Common myeloid progenitor, CD34-positive (primary cell): ENCODE results near the gene PTPRM.

Experiments used
- CTCF ChIA-PET: fragments of 350-600 bp; sonication (Branson Sonifier 250); formaldehyde crosslinking; loops from one replicate; lab custom pipeline; 2021; ENCODE audit warnings: antibody characterized with exemption; lab: Charles Lee
- POLR2A ChIA-PET: fragments of 350-600 bp; sonication (Branson Sonifier 250); formaldehyde crosslinking; loops from one replicate; lab custom pipeline; 2021; ENCODE audit warnings: antibody characterized with exemption; lab: Charles Lee
- DNase-seq, 3 donors: peaks; one replicate each; pipeline versions ENCODE4 v3.0.0 to v3.0.0-alpha.2; 2013
- H3K27ac ChIP-seq, 2 experiments: 1 replicate in 1 of 2; 2 replicates in 1 of 2; pipeline ENCODE4 v1.7.0; 2013; ENCODE audit warnings: inconsistent platforms in 2 of 2, low read length in 2 of 2, mild to moderate bottlenecking in 2 of 2, low read depth in 1 of 2, moderate library complexity in 1 of 2; ENCODE audit not compliant: severe bottlenecking in 2 of 2, insufficient read depth in 1 of 2, poor library complexity in 1 of 2
- H3K27me3 ChIP-seq, 5 experiments: replicated peaks in 2 of 5; 1 replicate in 3 of 5; 2 replicates in 2 of 5; pipeline versions ENCODE4 v1.6.1 to v1.7.0; 2013; ENCODE audit warnings: low read length in 4 of 5, mild to moderate bottlenecking in 2 of 5, moderate library complexity in 2 of 5, inconsistent platforms in 1 of 5; ENCODE audit not compliant: insufficient read depth in 5 of 5, control insufficient read depth in 4 of 5
- H3K36me3 ChIP-seq, 4 experiments: 1 replicate in 2 of 4; 2 replicates in 2 of 4; pipeline versions ENCODE4 v1.6.1 to v1.7.0; 2013; ENCODE audit warnings: low read length in 3 of 4, control low read depth in 1 of 4, mild to moderate bottlenecking in 1 of 4; ENCODE audit not compliant: control insufficient read depth in 4 of 4, insufficient read depth in 4 of 4
- H3K4me1 ChIP-seq, 4 experiments: 1 replicate in 3 of 4; 2 replicates in 1 of 4; pipeline versions ENCODE4 v1.6.1 to v1.7.1; 2013; ENCODE audit warnings: low read length in 3 of 4, mild to moderate bottlenecking in 3 of 4, control low read depth in 1 of 4, inconsistent platforms in 1 of 4, moderate library complexity in 1 of 4; ENCODE audit not compliant: control insufficient read depth in 4 of 4, insufficient read depth in 4 of 4; ENCODE audit errors: control extremely low read depth in 1 of 4
- H3K4me3 ChIP-seq, 7 experiments: 1 replicate in 4 of 7; 2 replicates in 3 of 7; pipeline versions ENCODE4 v1.5.1 to v1.7.0; 2013; ENCODE audit warnings: mild to moderate bottlenecking in 7 of 7, low read length in 6 of 7, moderate library complexity in 6 of 7, inconsistent platforms in 2 of 7, low read depth in 2 of 7, control low read depth in 1 of 7; ENCODE audit not compliant: insufficient read depth in 4 of 7, control insufficient read depth in 1 of 7; ENCODE audit errors: extremely low read depth in 1 of 7
- H3K9me3 ChIP-seq, 5 experiments: 1 replicate in 4 of 5; 2 replicates in 1 of 5; pipeline versions ENCODE4 v1.6.1 to v1.7.1; 2013; ENCODE audit warnings: low read length in 4 of 5, mild to moderate bottlenecking in 2 of 5, inconsistent platforms in 1 of 5, low read depth in 1 of 5, moderate library complexity in 1 of 5; ENCODE audit not compliant: control insufficient read depth in 4 of 5, insufficient read depth in 2 of 5; ENCODE audit errors: control extremely low read depth in 1 of 5
- WGBS: methylation state at CpG from one replicate; pipeline ENCODE4 v1.1.5; 2013; ENCODE audit not compliant: insufficient coverage; 5-methylcytosine and 5-hydroxymethylcytosine counted together

Gene PTPRM

GRCh38 chr18:8177330-8178016, 610.4 kb downstream of the PTPRM start:
- 100% methylated on average over 3 of the region's 3 CpGs for WGBS
- Histone ChIP-seq H3K36me3 (no peaks in the 10 kb centered on the region), H3K4me3 (no peak overlapping the region), H3K9me3 (peaks cover 0 to 4% (median 0%) of the 10 kb centered on the region in 5 experiments), H3K4me1 (no peaks in the 10 kb centered on the region), H3K27me3 (no peaks in the 10 kb centered on the region), H3K27ac (no peak overlapping the region)
- POLR2A ChIA-PET: no interaction called here
- CTCF ChIA-PET: no interaction called here
- DNase-seq: no peak

- no peaks in the 10 kb centered on the region for H3K27me3 ChIP-seq
- no peaks in the 10 kb centered on the region for H3K4me1 ChIP-seq
- 100% methylated on average over 1 of the region's 2 CpGs for WGBS
- H3K36me3 ChIP-seq: no peaks in the 10 kb centered on the region
- CTCF ChIA-PET: no interaction called here
- POLR2A ChIA-PET: interaction anchor here (0.7 kb wide), 1 partner anchor 1543 kb away, joined by 5 read pairs; no protein-coding TSS in a partner anchor
- peaks cover 0 to 1% (median 0%) of the 10 kb centered on the region in 5 experiments for H3K9me3 ChIP-seq
- no peak overlapping the region for H3K27ac ChIP-seq
- DNase-seq: no peak
- no peak overlapping the region for H3K4me3 ChIP-seq
Measured at GRCh38 chr18:8186413-8186812, 619.3 kb downstream of the PTPRM start.

GRCh38 chr18:8188184-8188583, 621.1 kb downstream of the PTPRM start:
- Histone ChIP-seq H3K4me3 (no peak overlapping the region), H3K36me3 (no peaks in the 10 kb centered on the region), H3K27ac (no peak overlapping the region), H3K4me1 (no peaks in the 10 kb centered on the region), H3K9me3 (peaks cover 0 to 1% (median 0%) of the 10 kb centered on the region in 5 experiments), H3K27me3 (no peaks in the 10 kb centered on the region)
- CTCF ChIA-PET: interaction anchor here (1.3 kb wide), 1 partner anchor 202 kb away, joined by 3 read pairs; no protein-coding TSS in a partner anchor
- POLR2A ChIA-PET: no interaction called here
- DNase-seq: no peak
- WGBS: 96% methylated on average over 6 of the region's 7 CpGs

- 93% methylated on average over 3 of the region's 3 CpGs for WGBS
- no peaks in the 10 kb centered on the region for H3K4me1 ChIP-seq
- no peaks in the 10 kb centered on the region for H3K27me3 ChIP-seq
- H3K27ac ChIP-seq: no peak overlapping the region
- no peak for DNase-seq
- CTCF ChIA-PET: no interaction called here
- H3K36me3 ChIP-seq: no peaks in the 10 kb centered on the region
- no peak overlapping the region for H3K4me3 ChIP-seq
- H3K9me3 ChIP-seq: no peaks in the 10 kb centered on the region
- POLR2A ChIA-PET: no interaction called here
Measured at GRCh38 chr18:8190980-8191379, 623.9 kb downstream of the PTPRM start.

GRCh38 chr18:8194431-8194830, 627.3 kb downstream of the PTPRM start:
- ChIA-PET CTCF (no interaction called here), POLR2A (no interaction called here)
- Histone ChIP-seq H3K9me3 (no peaks in the 10 kb centered on the region), H3K27me3 (no peaks in the 10 kb centered on the region), H3K36me3 (no peaks in the 10 kb centered on the region), H3K27ac (no peak overlapping the region), H3K4me3 (no peak overlapping the region), H3K4me1 (no peaks in the 10 kb centered on the region)
- DNase-seq: no peak
- WGBS: 100% methylated on average over 5 of the region's 6 CpGs

GRCh38 chr18:8196238-8196637, 629.1 kb downstream of the PTPRM start:
- DNase-seq: no peak
- Histone ChIP-seq H3K9me3 (no peaks in the 10 kb centered on the region), H3K4me1 (no peaks in the 10 kb centered on the region), H3K27ac (no peak overlapping the region), H3K4me3 (no peak overlapping the region), H3K36me3 (no peaks in the 10 kb centered on the region), H3K27me3 (no peaks in the 10 kb centered on the region)
- WGBS: 88% methylated on average over 4 of the region's 4 CpGs
- CTCF ChIA-PET: no interaction called here
- POLR2A ChIA-PET: interaction anchor here (0.5 kb wide), 1 partner anchor 1690 kb away, joined by 3 read pairs; no protein-coding TSS in a partner anchor

- POLR2A ChIA-PET: no interaction called here
- Histone ChIP-seq H3K9me3 (no peaks in the 10 kb centered on the region), H3K4me3 (no peak overlapping the region), H3K27ac (no peak overlapping the region), H3K36me3 (no peaks in the 10 kb centered on the region), H3K4me1 (no peaks in the 10 kb centered on the region), H3K27me3 (no peaks in the 10 kb centered on the region)
- WGBS: 100% methylated on average over 1 of the region's 5 CpGs
- DNase-seq: no peak
- CTCF ChIA-PET: no interaction called here
Measured at GRCh38 chr18:8197499-8197898, 630.4 kb downstream of the PTPRM start.
